Spinal cord (tissue), 10 donors: ENCODE measurements around the gene CYP4F3. TPM values are rescaled to one million over a fixed set of nuclear protein-coding genes. Genes with fewer than 3 reads are reported as not detected.

Experiments used
- DNase-seq, 6 donors: peaks; one replicate each; pipeline versions ENCODE4 v3.0.0 to v3.0.0-alpha.2; 2013 to 2015; ENCODE audit warnings: low spot score in 6 of 6, low read depth in 4 of 6
- H3K27ac ChIP-seq: one replicate; pipeline ENCODE4 v1.5.1; 2013; ENCODE audit warnings: low read depth, low read length, control low read depth
- H3K27me3 ChIP-seq: one replicate; pipeline ENCODE4 v1.6.1; 2013; ENCODE audit warnings: low read length; ENCODE audit not compliant: control insufficient read depth, insufficient read depth
- H3K36me3 ChIP-seq: one replicate; pipeline ENCODE4 v1.6.1; 2013; ENCODE audit warnings: low read length; ENCODE audit not compliant: control insufficient read depth, insufficient read depth
- H3K4me1 ChIP-seq: one replicate; pipeline ENCODE4 v1.6.1; 2013; ENCODE audit warnings: low read length; ENCODE audit not compliant: control insufficient read depth, insufficient read depth
- H3K4me3 ChIP-seq: one replicate; pipeline ENCODE4 v1.5.1; 2013; ENCODE audit warnings: low read depth, low read length, control low read depth
- H3K9me3 ChIP-seq: one replicate; pipeline ENCODE4 v1.6.1; 2013; ENCODE audit warnings: low read length; ENCODE audit not compliant: control insufficient read depth, insufficient read depth
- WGBS: methylation state at CpG from one replicate; pipeline ENCODE4 v1.1.5; 2013; ENCODE audit warnings: missing lambda C conversion rate; ENCODE audit not compliant: insufficient coverage; 5-methylcytosine and 5-hydroxymethylcytosine counted together
- polyA plus RNA-seq, 2 donors: library from polyadenylated mRNA; unstranded; fragments of 120-200 nt; gene quantifications; one replicate each; pipeline ENCODE4 v1.2.1, GENCODE V29; 2013; ENCODE audit not compliant: insufficient read length in 2 of 2
- total RNA-seq, 2 donors: library from RNA; depleted of rRNA in 1 of 2; stranded (reverse); fragments of 120-200 nt in 1 of 2; fragments of >200 nt in 1 of 2; gene quantifications; one replicate each; pipeline versions ENCODE4 v1.2.3 to v1.2.4, GENCODE V29; 2013 to 2014
- donor health status: healthy.

Gene CYP4F3
- total and polyA plus RNA-seq, 4 donors: 0.14 to 1.6 (median 0.36) TPM

- H3K9me3 ChIP-seq: no peaks in the 10 kb centered on the region
- H3K27ac ChIP-seq: no peak within 1 kb of the TSS
- no peak within 1 kb of the TSS for H3K4me3 ChIP-seq
- no peaks in the 10 kb centered on the region for H3K4me1 ChIP-seq
- peaks cover 2% of the 10 kb centered on the region for H3K27me3 ChIP-seq
- no peak for DNase-seq
- 54% methylated on average over 8 of the region's 8 CpGs for WGBS
- no peaks in the 10 kb centered on the region for H3K36me3 ChIP-seq
Measured at GRCh38 chr19:15614507-15615379, 26.0 kb upstream of the CYP4F3 start, which contains the start of gene CYP4F8. CYP4F8 (plus strand) TSS chr19:15615218; CDS start chr19:15615617, 399 bp downstream.

GRCh38 chr19:15615526-15615925 lies 25.2 kb upstream of the CYP4F3 start:
- Histone ChIP-seq H3K27ac (no peak overlapping the region), H3K4me3 (no peak overlapping the region), H3K4me1 (no peaks in the 10 kb centered on the region), H3K27me3 (peaks cover 2% of the 10 kb centered on the region), H3K9me3 (no peaks in the 10 kb centered on the region), H3K36me3 (no peaks in the 10 kb centered on the region)
- no peak for DNase-seq
- 50% methylated on average over 8 of the region's 14 CpGs for WGBS

- Histone ChIP-seq H3K36me3 (no peaks in the 10 kb centered on the region), H3K4me1 (no peaks in the 10 kb centered on the region), H3K9me3 (no peaks in the 10 kb centered on the region), H3K27me3 (peaks cover 2% of the 10 kb centered on the region), H3K27ac (no peak overlapping the region), H3K4me3 (no peak overlapping the region)
- no peak for DNase-seq
- WGBS: 89% methylated on average over 3 of the region's 4 CpGs
Measured at GRCh38 chr19:15616183-15616582, 24.5 kb upstream of the CYP4F3 start.

- 61% methylated on average over 4 of the region's 7 CpGs for WGBS
- Histone ChIP-seq H3K36me3 (no peaks in the 10 kb centered on the region), H3K27me3 (peaks cover 2% of the 10 kb centered on the region), H3K9me3 (no peaks in the 10 kb centered on the region), H3K27ac (no peak overlapping the region), H3K4me3 (no peak overlapping the region), H3K4me1 (no peaks in the 10 kb centered on the region)
- no peak for DNase-seq
Measured at GRCh38 chr19:15616627-15617270, 23.9 kb upstream of the CYP4F3 start.

GRCh38 chr19:15618321-15618720 lies 22.4 kb upstream of the CYP4F3 start:
- peaks cover 2% of the 10 kb centered on the region for H3K27me3 ChIP-seq
- no peak for DNase-seq
- no peaks in the 10 kb centered on the region for H3K36me3 ChIP-seq
- no peak overlapping the region for H3K4me3 ChIP-seq
- H3K27ac ChIP-seq: no peak overlapping the region
- 80% methylated on average over 2 of the region's 5 CpGs for WGBS
- H3K4me1 ChIP-seq: no peaks in the 10 kb centered on the region
- H3K9me3 ChIP-seq: no peaks in the 10 kb centered on the region

GRCh38 chr19:15621801-15622200 lies 18.9 kb upstream of the CYP4F3 start:
- Histone ChIP-seq H3K36me3 (no peaks in the 10 kb centered on the region), H3K27me3 (peaks cover 8% of the 10 kb centered on the region), H3K27ac (no peak overlapping the region), H3K9me3 (no peaks in the 10 kb centered on the region), H3K4me3 (no peak overlapping the region), H3K4me1 (no peaks in the 10 kb centered on the region)
- DNase-seq: no peak
- no CpG with 5 or more reads among the region's 1 CpG for WGBS

GRCh38 chr19:15622991-15623390 lies 17.7 kb upstream of the CYP4F3 start:
- no peaks in the 10 kb centered on the region for H3K9me3 ChIP-seq
- DNase-seq: no peak
- 68% methylated on average over 11 of the region's 11 CpGs for WGBS
- H3K36me3 ChIP-seq: no peaks in the 10 kb centered on the region
- H3K4me3 ChIP-seq: no peak overlapping the region
- H3K4me1 ChIP-seq: no peaks in the 10 kb centered on the region
- no peak overlapping the region for H3K27ac ChIP-seq
- H3K27me3 ChIP-seq: peaks cover 8% of the 10 kb centered on the region

GRCh38 chr19:15623711-15624318 lies 16.9 kb upstream of the CYP4F3 start:
- 12% methylated on average over 9 of the region's 9 CpGs for WGBS
- H3K36me3 ChIP-seq: no peaks in the 10 kb centered on the region
- H3K27ac ChIP-seq: no peak overlapping the region
- no peaks in the 10 kb centered on the region for H3K9me3 ChIP-seq
- H3K4me3 ChIP-seq: no peak overlapping the region
- peaks cover under 1% of the 10 kb centered on the region for H3K4me1 ChIP-seq
- DNase-seq: peak in 1 of 6 donors; percentile 15
- peaks cover 11% of the 10 kb centered on the region for H3K27me3 ChIP-seq

GRCh38 chr19:15628236-15629002 lies 12.3 kb upstream of the CYP4F3 start:
- 53% methylated on average over 14 of the region's 22 CpGs for WGBS
- peaks cover 7% of the 10 kb centered on the region for H3K4me1 ChIP-seq
- H3K27ac ChIP-seq: no peak overlapping the region
- H3K27me3 ChIP-seq: peaks cover 13% of the 10 kb centered on the region
- no peaks in the 10 kb centered on the region for H3K9me3 ChIP-seq
- no peak for DNase-seq
- H3K36me3 ChIP-seq: no peaks in the 10 kb centered on the region
- H3K4me3 ChIP-seq: no peak overlapping the region
